CD14-positive monocyte (primary cell): ENCODE measurements around the gene SLC16A7. TPM values are rescaled to one million over a fixed set of nuclear protein-coding genes. Genes with fewer than 3 reads are reported as not detected.

Experiments
- DNase-seq, 3 donors: peaks; one replicate each; pipeline ENCODE4 v3.0.0-alpha.2; 2011 to 2022
- H2AFZ ChIP-seq: 2 replicates; pipeline ENCODE4 v1.6.0; 2012; ENCODE audit warnings: mild to moderate bottlenecking, low read depth, low read length, inconsistent platforms; ENCODE audit not compliant: insufficient read depth, poor library complexity, severe bottlenecking
- H3K27ac ChIP-seq, 2 donors: 1 replicate in 1 of 2; 2 replicates in 1 of 2; pipeline ENCODE4 v1.5.1; 2012 to 2013; ENCODE audit warnings: low read length in 2 of 2, control low read depth in 1 of 2, inconsistent platforms in 1 of 2, low read depth in 1 of 2, mild to moderate bottlenecking in 1 of 2
- H3K27me3 ChIP-seq, 2 donors: one replicate each; pipeline versions ENCODE4 v1.6.0 to v1.6.1; 2011 to 2013; ENCODE audit warnings: low read length in 2 of 2; ENCODE audit not compliant: control insufficient read depth in 2 of 2, insufficient read depth in 2 of 2
- H3K36me3 ChIP-seq, 2 donors: replicated peaks in 1 of 2; 1 replicate in 1 of 2; 2 replicates in 1 of 2; pipeline versions ENCODE4 v1.5.1 to v1.6.1; 2012 to 2013; ENCODE audit warnings: low read length in 2 of 2, control low read depth in 1 of 2, inconsistent platforms in 1 of 2, mild to moderate bottlenecking in 1 of 2; ENCODE audit not compliant: insufficient read depth in 2 of 2, control insufficient read depth in 1 of 2
- H3K4me1 ChIP-seq, 2 donors: 1 replicate in 1 of 2; 2 replicates in 1 of 2; pipeline versions ENCODE4 v1.5.1 to v1.6.1; 2012 to 2013; ENCODE audit warnings: low read length in 2 of 2, control low read depth in 1 of 2, inconsistent platforms in 1 of 2, mild to moderate bottlenecking in 1 of 2, moderate library complexity in 1 of 2; ENCODE audit not compliant: insufficient read depth in 2 of 2, control insufficient read depth in 1 of 2
- H3K4me2 ChIP-seq: replicated peaks from 2 replicates; pipeline ENCODE3; 2012; ENCODE audit warnings: low read length, moderate library complexity, mild to moderate bottlenecking; ENCODE audit not compliant: poor library complexity, severe bottlenecking; ENCODE audit errors: extremely low read depth
- H3K4me3 ChIP-seq, 3 experiments: fragments of 200-600 bp in 1 of 3; sonication (generic) in 1 of 3; replicated peaks in 1 of 3; 1 replicate in 2 of 3; 2 replicates in 1 of 3; pipeline ENCODE4 v1.5.1; 2011 to 2013; ENCODE audit warnings: low read length in 3 of 3, mild to moderate bottlenecking in 3 of 3, control low read depth in 2 of 3, low read depth in 2 of 3, inconsistent platforms in 1 of 3, moderate library complexity in 1 of 3
- H3K79me2 ChIP-seq: 2 replicates; pipeline ENCODE4 v1.6.0; 2012; ENCODE audit warnings: mild to moderate bottlenecking, control low read depth, inconsistent platforms, low read length, moderate library complexity; ENCODE audit not compliant: insufficient read depth
- H3K9ac ChIP-seq: 2 replicates; pipeline ENCODE4 v1.6.0; 2017; ENCODE audit warnings: low read length, mild to moderate bottlenecking; ENCODE audit not compliant: insufficient read depth, poor library complexity, severe bottlenecking
- H3K9me3 ChIP-seq, 2 donors: replicated peaks in 1 of 2; 1 replicate in 1 of 2; 2 replicates in 1 of 2; pipeline versions ENCODE4 v1.5.1 to v1.6.1; 2012 to 2013; ENCODE audit warnings: low read length in 2 of 2, control low read depth in 1 of 2; ENCODE audit not compliant: control insufficient read depth in 1 of 2, insufficient read depth in 1 of 2
- H4K20me1 ChIP-seq: 2 replicates; pipeline ENCODE4 v1.6.0; 2012; ENCODE audit warnings: mild to moderate bottlenecking, low read length, control low read depth, moderate library complexity; ENCODE audit not compliant: insufficient read depth
- H3K27ac Mint-ChIP-seq, 7 donors: one replicate each; pipeline ENCODE4 v1.8.0; 2020; ENCODE audit warnings: mild to moderate bottlenecking in 7 of 7, mixed read lengths in 7 of 7, moderate library complexity in 6 of 7, inconsistent platforms in 2 of 7
- H3K27me3 Mint-ChIP-seq, 3 donors: one replicate each; pipeline ENCODE4 v1.8.0; 2021 to 2022; ENCODE audit warnings: low read depth in 3 of 3, mild to moderate bottlenecking in 3 of 3, mixed read lengths in 3 of 3, moderate library complexity in 3 of 3, inconsistent platforms in 1 of 3
- H3K36me3 Mint-ChIP-seq, 2 donors: one replicate each; pipeline ENCODE4 v1.8.0; 2020; ENCODE audit warnings: mixed read lengths in 2 of 2, inconsistent platforms in 1 of 2, mild to moderate bottlenecking in 1 of 2
- H3K4me1 Mint-ChIP-seq: one replicate; pipeline ENCODE4 v1.8.0; 2020; ENCODE audit warnings: mild to moderate bottlenecking, mixed read lengths
- H3K4me3 Mint-ChIP-seq, 2 donors: one replicate each; pipeline ENCODE4 v1.8.0; 2020; ENCODE audit warnings: mild to moderate bottlenecking in 2 of 2, mixed read lengths in 2 of 2, moderate library complexity in 1 of 2
- H3K9me3 Mint-ChIP-seq, 7 donors: one replicate each; pipeline ENCODE4 v1.8.0; 2020 to 2022; ENCODE audit warnings: mixed read lengths in 7 of 7, mild to moderate bottlenecking in 6 of 7, moderate library complexity in 6 of 7, inconsistent platforms in 2 of 7
- WGBS: methylation state at CpG from one replicate; pipeline ENCODE4 v1.1.5; 2013; ENCODE audit warnings: missing lambda C conversion rate; ENCODE audit not compliant: insufficient coverage; 5-methylcytosine and 5-hydroxymethylcytosine counted together
- intact Hi-C, 2 donors: fragments of 100-400 bp; cut with micrococcal nuclease; formaldehyde crosslinking; loops; one replicate each; pipeline versions ENCODE4 v1.15.0 to v1.15.1; 2023
- polyA plus RNA-seq, 3 donors: library from polyadenylated mRNA; depleted of rRNA in 1 of 3; unstranded in 2 of 3; stranded (reverse) in 1 of 3; fragments of 300-500 nt in 2 of 3; fragments of >200 nt in 1 of 3; fragmentation: Illumina TruSeq in 2 of 3; gene quantifications; 1 replicate in 2 of 3; 2 replicates in 1 of 3; pipeline ENCODE4 v1.2.3, GENCODE V29; 2012 to 2021
- TF ChIP-seq, protein P1 (sequence below): fragments of 200-600 bp; IDR thresholded peaks from one replicate; pipeline ENCODE4 v1.8.0; 2022; ENCODE audit warnings: antibody characterized with exemption, mild to moderate bottlenecking

SLC16A7 gene
- polyA plus RNA-seq, 3 donors = 6.9 to 16.9 (median 11.8) TPM

DNA sequence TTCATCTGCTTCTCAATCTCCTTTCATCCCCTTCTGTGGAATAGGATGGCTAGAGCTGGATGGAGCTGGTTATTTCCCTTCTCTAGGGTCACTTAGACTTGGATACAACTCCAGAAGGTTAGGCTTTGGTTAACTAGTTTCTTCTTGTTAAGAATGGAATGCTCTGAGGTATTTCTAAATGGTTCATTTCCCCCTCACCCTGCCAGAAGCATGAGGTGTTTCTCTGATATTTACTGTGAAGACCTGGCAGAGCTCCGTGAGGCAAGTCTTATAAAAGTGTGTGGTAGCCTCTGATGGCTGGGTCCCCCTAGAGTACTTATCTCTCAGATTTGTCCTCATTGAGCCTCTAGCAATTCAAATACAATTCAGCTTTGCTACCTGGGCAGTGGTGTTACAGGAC lies 207.9 kb downstream of the SLC16A7 start:
- Histone ChIP-seq H3K9me3 (no peaks in the 10 kb centered on the region), H3K27ac (no peak overlapping the region), H3K27me3 (no peaks in the 10 kb centered on the region), H3K4me3 (no peak overlapping the region), H3K79me2 (no peaks in the 10 kb centered on the region), H4K20me1 (no peaks in the 10 kb centered on the region), H2AFZ (no peak overlapping the region), H3K4me1 (no peaks in the 10 kb centered on the region), H3K9ac (no peak overlapping the region), H3K36me3 (no peaks in the 10 kb centered on the region), H3K4me2 (no peak overlapping the region)
- peaks cover 1% of the 10 kb centered on the region for H3K4me1 Mint-ChIP-seq
- DNase-seq = no peak
- no CpG with 5 or more reads among the region's 1 CpG for WGBS
- peak overlapping the region; percentile 47 to 54 for H3K4me3 Mint-ChIP-seq
- H3K9me3 Mint-ChIP-seq = peaks cover 1 to 22% (median 6%) of the 10 kb centered on the region in 7 donors
- intact Hi-C loops = no loop called here
- peaks cover 0 to 2% (median 0%) of the 10 kb centered on the region in 3 donors for H3K27me3 Mint-ChIP-seq
- TF ChIP-seq, protein P1, sequence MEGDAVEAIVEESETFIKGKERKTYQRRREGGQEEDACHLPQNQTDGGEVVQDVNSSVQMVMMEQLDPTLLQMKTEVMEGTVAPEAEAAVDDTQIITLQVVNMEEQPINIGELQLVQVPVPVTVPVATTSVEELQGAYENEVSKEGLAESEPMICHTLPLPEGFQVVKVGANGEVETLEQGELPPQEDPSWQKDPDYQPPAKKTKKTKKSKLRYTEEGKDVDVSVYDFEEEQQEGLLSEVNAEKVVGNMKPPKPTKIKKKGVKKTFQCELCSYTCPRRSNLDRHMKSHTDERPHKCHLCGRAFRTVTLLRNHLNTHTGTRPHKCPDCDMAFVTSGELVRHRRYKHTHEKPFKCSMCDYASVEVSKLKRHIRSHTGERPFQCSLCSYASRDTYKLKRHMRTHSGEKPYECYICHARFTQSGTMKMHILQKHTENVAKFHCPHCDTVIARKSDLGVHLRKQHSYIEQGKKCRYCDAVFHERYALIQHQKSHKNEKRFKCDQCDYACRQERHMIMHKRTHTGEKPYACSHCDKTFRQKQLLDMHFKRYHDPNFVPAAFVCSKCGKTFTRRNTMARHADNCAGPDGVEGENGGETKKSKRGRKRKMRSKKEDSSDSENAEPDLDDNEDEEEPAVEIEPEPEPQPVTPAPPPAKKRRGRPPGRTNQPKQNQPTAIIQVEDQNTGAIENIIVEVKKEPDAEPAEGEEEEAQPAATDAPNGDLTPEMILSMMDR = no peak
- no peak overlapping the region for H3K27ac Mint-ChIP-seq
- no peaks in the 10 kb centered on the region for H3K36me3 Mint-ChIP-seq

DNA sequence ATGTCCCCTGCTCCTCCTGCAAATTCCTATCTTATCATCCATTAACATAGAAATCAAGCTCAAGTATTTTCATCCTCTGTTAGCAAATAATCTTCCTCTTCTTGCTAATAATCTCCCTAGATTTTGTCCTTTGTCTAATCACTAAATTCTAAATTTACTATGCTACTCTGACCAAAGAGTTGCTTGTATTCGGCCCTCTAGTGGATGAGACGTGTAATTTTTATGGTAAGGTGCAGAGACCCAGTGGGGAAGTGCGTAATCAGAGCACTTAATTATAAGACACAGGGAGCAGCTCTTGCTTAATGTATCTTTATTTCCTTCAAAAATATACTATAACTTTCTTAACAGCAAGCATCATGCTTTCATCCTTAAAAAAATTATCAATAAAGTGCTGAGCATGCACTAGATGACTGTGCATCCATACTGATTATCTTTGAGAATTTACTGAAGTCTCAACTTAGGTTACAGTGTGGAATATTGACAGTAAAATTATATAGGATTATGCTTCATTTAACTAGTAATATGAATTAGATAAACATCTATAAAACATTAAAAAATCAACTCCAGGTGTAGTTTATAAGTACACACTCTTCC lies 212.6 kb downstream of the SLC16A7 start:
- peaks cover 0 to 3% (median 0%) of the 10 kb centered on the region in 7 donors for H3K9me3 Mint-ChIP-seq
- H3K4me2 ChIP-seq = no peak overlapping the region
- H3K4me1 Mint-ChIP-seq = peaks cover 1% of the 10 kb centered on the region
- H3K27ac Mint-ChIP-seq = no peak overlapping the region
- H3K27me3 Mint-ChIP-seq = peaks cover 0 to 4% (median 0%) of the 10 kb centered on the region in 3 donors
- no peak overlapping the region for H3K27ac ChIP-seq
- TF ChIP-seq, protein P1 = peak; percentile 90
- no peaks in the 10 kb centered on the region for H3K36me3 Mint-ChIP-seq
- no peaks in the 10 kb centered on the region for H3K9me3 ChIP-seq
- peak; percentile 19 to 43 (median 38) for DNase-seq
- H3K36me3 ChIP-seq = no peaks in the 10 kb centered on the region
- no peaks in the 10 kb centered on the region for H3K79me2 ChIP-seq
- intact Hi-C loops = no loop called here
- H3K4me3 Mint-ChIP-seq = no peak overlapping the region
- no peak overlapping the region for H2AFZ ChIP-seq
- no CpG with 5 or more reads among the region's 3 CpGs for WGBS
- no peak overlapping the region for H3K9ac ChIP-seq
- no peaks in the 10 kb centered on the region for H3K27me3 ChIP-seq
- no peak overlapping the region for H3K4me3 ChIP-seq
- no peaks in the 10 kb centered on the region for H3K4me1 ChIP-seq
- no peaks in the 10 kb centered on the region for H4K20me1 ChIP-seq
